CD4-positive, CD25-positive, alpha-beta regulatory T cell (primary cell): Measurements from ENCODE around the gene SZT2. TPM values are rescaled to one million over a fixed set of nuclear protein-coding genes. Genes with fewer than 3 reads are reported as not detected.

Experiments
- ATAC-seq, 2 donors: fragments of 150-1000 bp; cut with Tn5 transposase; one replicate each; pipeline ENCODE4 v1.10.0; 2021; ENCODE audit warnings: low read depth in 2 of 2, moderate number of reproducible peaks in 2 of 2, moderate library complexity in 1 of 2
- DNase-seq, 3 donors: peaks; one replicate each; pipeline versions ENCODE4 v3.0.0 to v3.0.0-alpha.2; 2012 to 2022; ENCODE audit warnings: mixed read lengths in 1 of 3
- H3K27ac ChIP-seq: one replicate; pipeline ENCODE4 v1.7.0; 2013; ENCODE audit warnings: mild to moderate bottlenecking, low read length; ENCODE audit not compliant: insufficient read depth, poor library complexity, severe bottlenecking
- H3K27me3 ChIP-seq: one replicate; pipeline ENCODE4 v1.7.0; 2013; ENCODE audit warnings: low read length; ENCODE audit not compliant: control insufficient read depth, insufficient read depth
- H3K36me3 ChIP-seq: one replicate; pipeline ENCODE4 v1.7.0; 2013; ENCODE audit warnings: mild to moderate bottlenecking, low read length, moderate library complexity; ENCODE audit not compliant: control insufficient read depth, insufficient read depth
- H3K4me1 ChIP-seq: 2 replicates; pipeline ENCODE4 v1.7.0; 2013; ENCODE audit warnings: mild to moderate bottlenecking, low read length; ENCODE audit not compliant: insufficient read depth, control insufficient read depth, poor library complexity, severe bottlenecking
- H3K4me3 ChIP-seq: one replicate; pipeline ENCODE4 v1.7.0; 2013; ENCODE audit warnings: low read depth, mild to moderate bottlenecking, low read length, moderate library complexity
- H3K9me3 ChIP-seq, 2 experiments: 1 replicate in 1 of 2; 2 replicates in 1 of 2; pipeline ENCODE4 v1.7.0; 2013; ENCODE audit warnings: low read length in 2 of 2, mild to moderate bottlenecking in 1 of 2, moderate library complexity in 1 of 2; ENCODE audit not compliant: control insufficient read depth in 2 of 2
- H3K27ac Mint-ChIP-seq, 3 donors: one replicate each; pipeline ENCODE4 v1.8.0; 2020 to 2022; ENCODE audit warnings: mild to moderate bottlenecking in 3 of 3, mixed read lengths in 3 of 3, moderate library complexity in 2 of 3
- H3K27me3 Mint-ChIP-seq: one replicate; pipeline ENCODE4 v1.8.0; 2022; ENCODE audit warnings: mild to moderate bottlenecking, mixed read lengths
- H3K36me3 Mint-ChIP-seq: one replicate; pipeline ENCODE4 v1.8.0; 2020; ENCODE audit warnings: mixed read lengths
- H3K4me1 Mint-ChIP-seq, 4 donors: one replicate each; pipeline ENCODE4 v1.8.0; 2020 to 2022; ENCODE audit warnings: mixed read lengths in 4 of 4, mild to moderate bottlenecking in 1 of 4
- H3K4me3 Mint-ChIP-seq, 4 donors: one replicate each; pipeline ENCODE4 v1.8.0; 2020 to 2022; ENCODE audit warnings: mild to moderate bottlenecking in 4 of 4, mixed read lengths in 4 of 4, moderate library complexity in 3 of 4
- H3K9me3 Mint-ChIP-seq, 7 donors: one replicate each; pipeline ENCODE4 v1.8.0; 2020 to 2022; ENCODE audit warnings: mixed read lengths in 7 of 7, mild to moderate bottlenecking in 3 of 7, moderate library complexity in 2 of 7
- polyA plus RNA-seq, 4 donors: library from polyadenylated mRNA; unstranded; fragments of 300-500 nt; fragmentation: Illumina TruSeq; gene quantifications; one replicate each; pipeline ENCODE4 v1.2.3, GENCODE V29; 2021
- total RNA-seq: library from RNA; stranded (reverse); gene quantifications from one replicate; pipeline ENCODE4 v1.2.3, GENCODE V29; 2022

The SZT2 gene
- total and polyA plus RNA-seq, 5 donors from 2014 or later = 1.5 to 107 (median 3.9) TPM

- no peak overlapping the region for H3K4me3 Mint-ChIP-seq
- Histone ChIP-seq H3K4me1 (no peaks in the 10 kb centered on the region), H3K27me3 (no peaks in the 10 kb centered on the region), H3K4me3 (no peak overlapping the region), H3K36me3 (peaks cover 65% of the 10 kb centered on the region), H3K27ac (no peak overlapping the region), H3K9me3 (no peaks in the 10 kb centered on the region)
- no peak for ATAC-seq
- peaks cover 0 to 2% (median 0%) of the 10 kb centered on the region in 7 donors for H3K9me3 Mint-ChIP-seq
- H3K36me3 Mint-ChIP-seq = peaks cover 29% of the 10 kb centered on the region
- H3K4me1 Mint-ChIP-seq = no peaks in the 10 kb centered on the region
- no peak overlapping the region for H3K27ac Mint-ChIP-seq
- H3K27me3 Mint-ChIP-seq = no peaks in the 10 kb centered on the region
- DNase-seq = no peak
Measured at GRCh38 chr1:43441166-43441893, 51.6 kb downstream of the SZT2 start.

GRCh38 chr1:43441894-43442637 lies 52.4 kb downstream of the SZT2 start:
- no peaks in the 10 kb centered on the region for H3K4me1 Mint-ChIP-seq
- peaks cover 0 to 2% (median 0%) of the 10 kb centered on the region in 7 donors for H3K9me3 Mint-ChIP-seq
- no peaks in the 10 kb centered on the region for H3K9me3 ChIP-seq
- DNase-seq (no peak), ATAC-seq (no peak)
- no peak overlapping the region for H3K27ac ChIP-seq
- H3K4me3 Mint-ChIP-seq = no peak overlapping the region
- H3K27me3 Mint-ChIP-seq = no peaks in the 10 kb centered on the region
- peaks cover 37% of the 10 kb centered on the region for H3K36me3 Mint-ChIP-seq
- no peak overlapping the region for H3K27ac Mint-ChIP-seq
- no peaks in the 10 kb centered on the region for H3K4me1 ChIP-seq
- peaks cover 68% of the 10 kb centered on the region for H3K36me3 ChIP-seq
- no peak overlapping the region for H3K4me3 ChIP-seq
- H3K27me3 ChIP-seq = no peaks in the 10 kb centered on the region

- no peaks in the 10 kb centered on the region for H3K4me1 Mint-ChIP-seq
- Histone ChIP-seq H3K4me3 (no peak overlapping the region), H3K4me1 (no peaks in the 10 kb centered on the region), H3K9me3 (no peaks in the 10 kb centered on the region), H3K36me3 (peaks cover 75% of the 10 kb centered on the region), H3K27ac (no peak overlapping the region), H3K27me3 (no peaks in the 10 kb centered on the region)
- no peaks in the 10 kb centered on the region for H3K27me3 Mint-ChIP-seq
- no peak overlapping the region for H3K27ac Mint-ChIP-seq
- H3K9me3 Mint-ChIP-seq = peaks cover 0 to 2% (median 0%) of the 10 kb centered on the region in 7 donors
- DNase-seq (no peak), ATAC-seq (no peak)
- peaks cover 37% of the 10 kb centered on the region for H3K36me3 Mint-ChIP-seq
- no peak overlapping the region for H3K4me3 Mint-ChIP-seq
Measured at GRCh38 chr1:43442756-43443155, 53.1 kb downstream of the SZT2 start.

GRCh38 chr1:43443197-43443946 lies 53.7 kb downstream of the SZT2 start:
- H3K27me3 ChIP-seq = no peaks in the 10 kb centered on the region
- H3K36me3 ChIP-seq = peaks cover 80% of the 10 kb centered on the region
- H3K4me3 ChIP-seq = no peak overlapping the region
- DNase-seq = no peak
- Mint-ChIP-seq H3K9me3 (peaks cover 0 to 2% (median 0%) of the 10 kb centered on the region in 7 donors), H3K27me3 (no peaks in the 10 kb centered on the region), H3K4me1 (no peaks in the 10 kb centered on the region), H3K27ac (peak overlapping the region in 1 of 3 donors; percentile 77), H3K36me3 (peaks cover 31% of the 10 kb centered on the region), H3K4me3 (no peak overlapping the region)
- H3K4me1 ChIP-seq = no peaks in the 10 kb centered on the region
- no peak for ATAC-seq
- H3K9me3 ChIP-seq = no peaks in the 10 kb centered on the region
- no peak overlapping the region for H3K27ac ChIP-seq

GRCh38 chr1:43444151-43444828 lies 54.6 kb downstream of the SZT2 start:
- Histone ChIP-seq H3K4me1 (no peaks in the 10 kb centered on the region), H3K27ac (no peak overlapping the region), H3K9me3 (no peaks in the 10 kb centered on the region), H3K27me3 (no peaks in the 10 kb centered on the region), H3K36me3 (peaks cover 80% of the 10 kb centered on the region), H3K4me3 (no peak overlapping the region)
- Mint-ChIP-seq H3K4me1 (peaks cover 0 to 2% (median 0%) of the 10 kb centered on the region in 4 donors), H3K4me3 (no peak overlapping the region), H3K27ac (peak overlapping the region; percentile 6 to 79 (median 31)), H3K36me3 (peaks cover 34% of the 10 kb centered on the region), H3K9me3 (peaks cover 0 to 2% (median 0%) of the 10 kb centered on the region in 7 donors), H3K27me3 (no peaks in the 10 kb centered on the region)
- DNase-seq = no peak
- no peak for ATAC-seq

- H3K36me3 ChIP-seq = peaks cover 81% of the 10 kb centered on the region
- no peaks in the 10 kb centered on the region for H3K27me3 ChIP-seq
- no peak overlapping the region for H3K4me3 Mint-ChIP-seq
- no peaks in the 10 kb centered on the region for H3K9me3 ChIP-seq
- no peak for DNase-seq
- no peak overlapping the region for H3K4me3 ChIP-seq
- ATAC-seq = no peak
- no peaks in the 10 kb centered on the region for H3K27me3 Mint-ChIP-seq
- peaks cover 0 to 2% (median 0%) of the 10 kb centered on the region in 7 donors for H3K9me3 Mint-ChIP-seq
- H3K27ac Mint-ChIP-seq = peak overlapping the region; percentile 6 to 79 (median 31)
- peaks cover 37% of the 10 kb centered on the region for H3K36me3 Mint-ChIP-seq
- H3K4me1 Mint-ChIP-seq = peaks cover 0 to 2% (median under 1%) of the 10 kb centered on the region in 4 donors
- no peaks in the 10 kb centered on the region for H3K4me1 ChIP-seq
- no peak overlapping the region for H3K27ac ChIP-seq
Measured at GRCh38 chr1:43444836-43445235, 55.1 kb downstream of the SZT2 start.
